HG03571 (cell line): ENCODE measurements around the gene TCEAL1.
A peak's percentile ranks its signal among the peaks of the same experiment; 100 is the strongest.
"Not testable (repeated sequence)": the region's sequence is repeated elsewhere in the genome, so short reads cannot be mapped to it uniquely, and the experiment has no call there.

Experiments
- ATAC-seq: cut with Tn5 transposase; IDR thresholded peaks from one replicate; pipeline ENCODE4 v1.9.1; 2021; ENCODE audit not compliant: unreplicated experiment

The TCEAL1 gene

GRCh38 chrX:103628386-103629317 lies at the start of gene TCEAL1:
TCEAL1 (plus strand) TSS chrX:103628975; CDS start chrX:103629917, 942 bp downstream.
- ATAC-seq = peak; percentile 84

GRCh38 chrX:103584596-103584995 lies 44.2 kb upstream of the TCEAL1 start:
- no peak for ATAC-seq

GRCh38 chrX:103585411-103586313 lies 43.1 kb upstream of the TCEAL1 start, which contains the start of gene TCEAL4:
TCEAL4 (plus strand) TSS chrX:103585515; CDS start chrX:103586676, 1,161 bp downstream.
- peak; percentile 87 for ATAC-seq

GRCh38 chrX:103586314-103586646 lies 42.5 kb upstream of the TCEAL1 start:
- ATAC-seq = no peak

- no peak for ATAC-seq
Measured at GRCh38 chrX:103586659-103587058, 42.1 kb upstream of the TCEAL1 start.

- ATAC-seq = not testable (repeated sequence)
Measured at GRCh38 chrX:103592295-103592694, 36.5 kb upstream of the TCEAL1 start.

- ATAC-seq = not testable (repeated sequence)
Measured at GRCh38 chrX:103595202-103595601, 33.6 kb upstream of the TCEAL1 start.

- ATAC-seq = peak; percentile 58
Measured at GRCh38 chrX:103607364-103608305, 21.1 kb upstream of the TCEAL1 start, which contains the start of gene TCEAL3. TCEAL3 (plus strand) TSS chrX:103607963; CDS start chrX:103609065, 1,102 bp downstream.

GRCh38 chrX:103608306-103608963 lies 20.3 kb upstream of the TCEAL1 start:
- peak; percentile 21 for ATAC-seq

GRCh38 chrX:103610282-103610681 lies 18.5 kb upstream of the TCEAL1 start:
- ATAC-seq = no peak

- ATAC-seq = no peak
Measured at GRCh38 chrX:103613362-103613890, 15.3 kb upstream of the TCEAL1 start.

- no peak for ATAC-seq
Measured at GRCh38 chrX:103614999-103615398, 13.8 kb upstream of the TCEAL1 start.

GRCh38 chrX:103615781-103616371 lies 12.9 kb upstream of the TCEAL1 start:
- no peak for ATAC-seq

- no peak for ATAC-seq
Measured at GRCh38 chrX:103616676-103617186, 12.0 kb upstream of the TCEAL1 start.

GRCh38 chrX:103624111-103624510 lies 4.7 kb upstream of the TCEAL1 start:
- no peak for ATAC-seq

- ATAC-seq = no peak
Measured at GRCh38 chrX:103626855-103627254, 1.9 kb upstream of the TCEAL1 start.

GRCh38 chrX:103629318-103630170 lies 769 bp downstream of the TCEAL1 start:
- peak; percentile 38 for ATAC-seq

GRCh38 chrX:103630171-103630511 lies 1.4 kb downstream of the TCEAL1 start:
- no peak for ATAC-seq
